K562 (cell line): ENCODE results near the gene NMT1. TPM values are rescaled to one million over a fixed set of nuclear protein-coding genes. Genes with fewer than 3 reads are reported as not detected.

Experiments used
- ATAC-seq: fragments of 200-7000 bp; cut with Tn5 transposase; 3 replicates; pipeline ENCODE4 v1.9.1; 2020; ENCODE audit warnings: moderate library complexity
- BruUV-seq: library from RNA; stranded (reverse); fragments of 400-500 nt; replicated peaks from 2 replicates; lab custom pipeline; 2021; lab: Mats Ljungman, UMichigan
- CTCF ChIA-PET: fragments of 300-600 bp; formaldehyde crosslinking; extraction: SDS; loops from one replicate; lab custom pipeline; 2021; ENCODE audit warnings: low intra/inter-chr PET ratio; lab: Yijun Ruan, JAX
- POLR2A ChIA-PET: fragments of 300-600, 350-650 bp; sonication (Branson Sonifier 250); formaldehyde crosslinking; extraction: SDS; loops from one replicate; lab custom pipeline; 2021; ENCODE audit warnings: antibody characterized with exemption, inconsistent platforms; lab: Yijun Ruan, JAX
- DNase-seq, 4 experiments: peaks; one replicate each; pipeline versions ENCODE4 v3.0.0 to v3.0.0-alpha.2; 2011 to 2018; ENCODE audit warnings: low spot score in 3 of 4, mixed read lengths in 3 of 4; ENCODE audit errors: extremely low read depth in 1 of 4
- FAIRE-seq: peaks from 2 replicates; lab custom pipeline; 2011; peaks lifted over from hg19 to GRCh38; lab: Jason Lieb, UNC
- H2AFZ ChIP-seq: 2 replicates; pipeline ENCODE4 v1.6.0; 2011; ENCODE audit warnings: low read depth, low read length, control low read depth, inconsistent platforms
- H3K27ac ChIP-seq: fragments of 200-600 bp; 3 replicates; pipeline ENCODE4 v1.8.0; 2011; ENCODE audit warnings: low read depth, mild to moderate bottlenecking, control low read depth, inconsistent platforms, low read length, moderate library complexity, mixed read lengths; ENCODE audit errors: extremely low read depth
- H3K27me3 ChIP-seq, 2 experiments: fragments of 300-600 bp in 1 of 2; 2 replicates in 1 of 2; 3 replicates in 1 of 2; pipeline versions ENCODE4 v1.6.0 to v1.8.0; 2011; ENCODE audit warnings: inconsistent platforms in 2 of 2, low read length in 2 of 2, mild to moderate bottlenecking in 1 of 2, mixed read lengths in 1 of 2, moderate library complexity in 1 of 2; ENCODE audit not compliant: control insufficient read depth in 2 of 2, insufficient read depth in 2 of 2
- H3K36me3 ChIP-seq: fragments of 300-600 bp; 3 replicates; pipeline ENCODE4 v1.8.0; 2011; ENCODE audit warnings: mild to moderate bottlenecking, low read length, inconsistent platforms; ENCODE audit not compliant: control insufficient read depth, insufficient read depth
- H3K4me1 ChIP-seq, 2 experiments: fragments of 200-600 bp in 1 of 2; replicated peaks in 1 of 2; 2 replicates in 1 of 2; 3 replicates in 1 of 2; pipeline versions ENCODE4 v1.5.1 to v1.8.0; 2011; ENCODE audit warnings: inconsistent platforms in 2 of 2, low read length in 2 of 2, mild to moderate bottlenecking in 1 of 2, mixed read lengths in 1 of 2, moderate library complexity in 1 of 2; ENCODE audit not compliant: control insufficient read depth in 2 of 2, insufficient read depth in 2 of 2
- H3K4me2 ChIP-seq: 2 replicates; pipeline ENCODE4 v1.6.1; 2011; ENCODE audit warnings: low read length, control low read depth, inconsistent platforms, mixed read lengths; ENCODE audit not compliant: insufficient read depth
- H3K4me3 ChIP-seq: fragments of 200-600 bp; sonication (generic), shearing (Covaris generic); 2 replicates; pipeline ENCODE4 v1.5.1; 2016; ENCODE audit warnings: control low read depth, inconsistent platforms
- H3K79me2 ChIP-seq: fragments of 200-600 bp; 3 replicates; pipeline ENCODE4 v1.8.0; 2011; ENCODE audit warnings: low read length, inconsistent platforms; ENCODE audit not compliant: control insufficient read depth, insufficient read depth
- H3K9ac ChIP-seq, 2 experiments: 2 replicates each; pipeline versions ENCODE4 v1.6.0 to v1.6.1; 2011; ENCODE audit warnings: low read depth in 2 of 2, low read length in 2 of 2, control low read depth in 1 of 2, inconsistent platforms in 1 of 2, mild to moderate bottlenecking in 1 of 2, mixed read lengths in 1 of 2; ENCODE audit not compliant: insufficient read depth in 1 of 2
- H3K9me1 ChIP-seq: one replicate; pipeline ENCODE4 v1.6.0; 2011; ENCODE audit warnings: inconsistent platforms, mild to moderate bottlenecking, low read length, moderate library complexity; ENCODE audit not compliant: control insufficient read depth, insufficient read depth
- H3K9me3 ChIP-seq: replicated peaks from 2 replicates; pipeline ENCODE4 v1.5.1; 2011; ENCODE audit warnings: low read depth, low read length, inconsistent platforms; ENCODE audit not compliant: control insufficient read depth, insufficient read depth
- H4K20me1 ChIP-seq: replicated peaks from 2 replicates; pipeline ENCODE4 v1.6.1; 2011; ENCODE audit warnings: low read length, inconsistent platforms, mixed read lengths; ENCODE audit not compliant: control insufficient read depth, insufficient read depth
- ARID3A ChIP-seq: IDR thresholded peaks from 2 replicates; pipeline ENCODE4 v1.6.1; 2012; ENCODE audit warnings: low read depth, low read length, improper control_type of control experiment, borderline replicate concordance
- ELF1 ChIP-seq: fragments of 200-800 bp; sonication (Bioruptor generic); IDR thresholded peaks from 2 replicates; pipeline ENCODE4 v1.6.1; 2016; ENCODE audit warnings: missing genetic modification characterization, missing compliant biosample characterization
- HMG20A ChIP-seq: fragments of 450-650 bp; formaldehyde crosslinking; conservative IDR thresholded peaks from 2 replicates; pipeline ENCODE4 v1.4.0; 2020; ENCODE audit warnings: mild to moderate bottlenecking, mixed read lengths
- PHB2 ChIP-seq: fragments of 450-650 bp; IDR thresholded peaks from 2 replicates; pipeline ENCODE4 v1.6.1; 2017; ENCODE audit warnings: low read depth
- POLR3G ChIP-seq: IDR thresholded peaks from 2 replicates; pipeline ENCODE4 v1.6.1; 2011; ENCODE audit not compliant: insufficient read length, insufficient replicate concordance; ENCODE audit errors: extremely low read depth
- SNRNP70 ChIP-seq: fragments of 200-400 bp; formaldehyde crosslinking; optimal IDR thresholded peaks from 2 replicates; pipeline ENCODE3; 2017; ENCODE audit warnings: low read depth, low read length
- ZKSCAN3 ChIP-seq: fragments of 250-450 bp; sonication (Bioruptor Pico); IDR thresholded peaks from 2 replicates; pipeline ENCODE4 v1.4.0; 2020
- ZNF184 ChIP-seq: sonication (generic); formaldehyde crosslinking; IDR thresholded peaks from 2 replicates; pipeline ENCODE4 v1.5.0; 2020; ENCODE audit warnings: missing genetic modification reagents
- WGBS: fragments of 100-300 bp; shearing (Covaris generic); methylation state at CpG from one replicate; pipeline ENCODE4 v1.1.6; 2016; ENCODE audit warnings: low coverage, mixed read lengths; ENCODE audit not compliant: insufficient coverage; ENCODE audit errors: missing lambda C conversion rate; 5-methylcytosine and 5-hydroxymethylcytosine counted together
- in situ Hi-C: fragments of 300-500 bp; cut with MboI; formaldehyde crosslinking; loops from 4 replicates; pipeline ENCODE4 v1.15.0; 2018; ENCODE audit warnings: inconsistent platforms, mixed read lengths
- intact Hi-C: fragments of 100-400 bp; cut with micrococcal nuclease; formaldehyde crosslinking; loops from 2 replicates; pipeline ENCODE4 v1.14.2; 2022
- polyA plus RNA-seq, 8 experiments: library from polyadenylated mRNA; depleted of rRNA in 4 of 8; stranded (reverse) in 5 of 8; unstranded in 3 of 8; fragments of >200 nt; fragmentation: Nextera tagmentation in 2 of 8; fragmentation: Illumina TruSeq in 1 of 8; extraction: Ambion mirVana in 2 of 8; extraction: Trizol in 1 of 8; gene quantifications; 2 replicates each; pipeline versions ENCODE4 v1.2.1 to v1.2.3, GENCODE V29; 2011 to 2014; ENCODE audit warnings: inconsistent platforms in 1 of 8, missing spikeins in 1 of 8
- total RNA-seq, 7 experiments: library from RNA; depleted of rRNA in 6 of 7; stranded (reverse); fragments of >200 nt in 6 of 7; fragmentation: Illumina TruSeq in 2 of 7; extraction: Trizol in 2 of 7; gene quantifications; 2 replicates each; pipeline versions ENCODE4 v1.2.1 to v1.2.3, GENCODE V29; 2011 to 2021; ENCODE audit warnings: low replicate concordance in 1 of 7

Gene NMT1
- total and polyA plus RNA-seq, 9 of the 15 experiments (the other 6 are each of a cell fraction or from before 2014, with no cell fraction given), result 86.7 to 569 (median 213) TPM

- Histone ChIP-seq H3K27me3 (no peaks in the 10 kb centered on the region), H3K4me1 (no peaks in the 10 kb centered on the region), H3K27ac (no peak overlapping the region; the same call in 2 of the 3 replicates), H3K9me3 (no peaks in the 10 kb centered on the region), H3K4me2 (no peak overlapping the region), H4K20me1 (peaks cover 15% of the 10 kb centered on the region), H3K9me1 (no peaks in the 10 kb centered on the region), H2AFZ (no peak overlapping the region), H3K4me3 (no peak overlapping the region), H3K79me2 (no peaks in the 10 kb centered on the region), H3K36me3 (peaks cover 94% of the 10 kb centered on the region), H3K9ac (0 out of 4 replicates have a peak overlapping the region, but pooled peaks of 1 of the 2 experiments have one; percentile 31)
- in situ Hi-C loops (no loop called here), intact Hi-C loops (no loop called here)
- CTCF ChIA-PET, result no interaction called here
- WGBS, result 94% methylated on average over 8 of the region's 8 CpGs
- DNase-seq, result no peak
- BruUV-seq, result no TSS peak
- ATAC-seq, result no peak
- no peak for FAIRE-seq
- POLR2A ChIA-PET, result interaction anchor here (0.6 to 1.8 kb wide), 4 partner anchors 8 to 181 kb away, joined by 3 to 5 read pairs (median 4); no protein-coding TSS in a partner anchor
- TF ChIP-seq HMG20A (CRISPR knock-in tag) (no peak), PHB2 (no peak), ELF1 (no peak), ZNF184 (no peak), SNRNP70 (no peak), POLR3G (no peak), ARID3A (no peak), ZKSCAN3 (CRISPR knock-in tag) (no peak)
Measured at GRCh38 chr17:45104029-45104428, 42.9 kb downstream of the NMT1 start.
